Activated CD4-positive, alpha-beta T cell treated with anti-CD3 and anti-CD28 coated beads, Interleukin-2, amount 10 ng/mL, durations not matched to agents 7 days and 5 days (primary cell): ENCODE results near the gene CNPPD1. TPM values are rescaled to one million over a fixed set of nuclear protein-coding genes. Genes with fewer than 3 reads are reported as not detected.

Experiments
- CTCF ChIA-PET: fragments of 350-600 bp; sonication (Branson Sonifier 250); formaldehyde crosslinking; loops from one replicate; lab custom pipeline; 2021; ENCODE audit warnings: antibody characterized with exemption; lab: Charles Lee
- POLR2A ChIA-PET: fragments of 350-600 bp; sonication (Branson Sonifier 250); formaldehyde crosslinking; loops from one replicate; lab custom pipeline; 2021; ENCODE audit warnings: antibody characterized with exemption; lab: Charles Lee
- DNase-seq: peaks from one replicate; pipeline ENCODE4 v3.0.0-alpha.2; 2020
- H3K27ac Mint-ChIP-seq: one replicate; pipeline ENCODE4 v1.8.0; 2021; ENCODE audit warnings: mild to moderate bottlenecking, moderate library complexity, mixed read lengths
- H3K27me3 Mint-ChIP-seq: one replicate; pipeline ENCODE4 v1.8.0; 2021; ENCODE audit warnings: mixed read lengths
- H3K36me3 Mint-ChIP-seq: one replicate; pipeline ENCODE4 v1.8.0; 2021; ENCODE audit warnings: low read depth, mixed read lengths
- H3K4me1 Mint-ChIP-seq: one replicate; pipeline ENCODE4 v1.8.0; 2021; ENCODE audit warnings: mixed read lengths
- H3K4me3 Mint-ChIP-seq: one replicate; pipeline ENCODE4 v1.8.0; 2021; ENCODE audit warnings: mild to moderate bottlenecking, moderate library complexity, mixed read lengths
- H3K9me3 Mint-ChIP-seq: one replicate; pipeline ENCODE4 v1.8.0; 2021; ENCODE audit warnings: mixed read lengths
- total RNA-seq, 2 experiments: library from RNA; stranded (reverse); gene quantifications; one replicate each; pipeline ENCODE4 v1.2.3, GENCODE V29; 2021

The CNPPD1 gene
- total RNA-seq, 2 experiments from 2014 or later: 79.6 to 79.8 TPM

DNA sequence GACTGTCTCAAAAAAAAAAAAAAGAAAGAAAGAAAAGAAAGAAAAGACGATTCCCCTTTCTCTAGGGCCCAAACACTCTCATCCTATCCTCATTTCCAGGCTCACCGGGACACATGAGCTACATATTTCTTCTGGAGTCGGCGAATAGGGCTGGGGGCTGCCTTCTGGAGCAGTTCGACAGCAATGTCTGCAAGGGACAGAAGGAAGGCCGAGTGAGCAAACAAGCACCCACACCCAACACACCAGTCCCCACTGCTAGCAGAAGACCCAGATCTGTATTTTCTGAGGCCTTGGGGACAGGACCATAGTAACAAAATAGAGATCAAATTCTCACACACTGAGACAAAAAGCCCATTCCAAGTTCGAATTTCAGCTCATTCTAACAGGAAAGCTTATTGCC is 1.2 kb downstream of the CNPPD1 start:
- Mint-ChIP-seq H3K27ac (peak overlapping the region; percentile 88), H3K36me3 (peaks cover 48% of the 10 kb centered on the region), H3K9me3 (no peaks in the 10 kb centered on the region), H3K4me3 (peak overlapping the region; percentile 87), H3K27me3 (no peaks in the 10 kb centered on the region), H3K4me1 (peaks cover 56% of the 10 kb centered on the region)
- CTCF ChIA-PET: interaction anchor here (0.6 to 6.7 kb wide), 14 partner anchors 15 to 145 kb away, joined by 3 to 37 read pairs (median 5); partner anchors contain the start of genes ABCB6, DNAJB2 and NHEJ1
- no peak for DNase-seq
- POLR2A ChIA-PET: interaction anchor here (0.6 kb wide), 1 partner anchor 36 kb away, joined by 3 read pairs; no protein-coding TSS in a partner anchor

DNA sequence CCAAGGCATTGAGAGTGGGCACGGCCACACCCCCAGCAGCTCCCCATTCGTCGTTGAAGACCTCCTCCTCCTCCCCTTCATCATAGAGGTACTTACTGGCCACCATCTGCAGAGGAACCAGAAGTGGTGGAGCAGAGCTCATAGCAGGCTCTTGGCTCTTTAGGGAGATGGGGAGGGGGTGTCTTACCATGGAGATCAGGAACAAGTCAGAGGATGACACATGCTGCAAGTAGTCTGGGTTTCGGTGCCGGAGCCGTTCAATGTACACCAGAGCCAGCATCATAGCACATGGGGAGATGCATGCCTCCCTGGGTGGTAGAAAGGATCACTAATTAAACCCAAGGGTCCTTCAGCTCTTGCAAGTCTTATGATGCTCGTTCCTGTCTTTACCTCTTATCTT is 1.9 kb downstream of the CNPPD1 start:
- Mint-ChIP-seq H3K4me1 (peaks cover 49% of the 10 kb centered on the region), H3K9me3 (no peaks in the 10 kb centered on the region), H3K27ac (peak overlapping the region; percentile 26), H3K36me3 (peaks cover 43% of the 10 kb centered on the region), H3K4me3 (peak overlapping the region; percentile 87), H3K27me3 (no peaks in the 10 kb centered on the region)
- CTCF ChIA-PET: interaction anchor here (0.8 to 6.7 kb wide), 8 partner anchors 15 to 125 kb away, joined by 3 to 37 read pairs (median 4); partner anchors contain the start of gene NHEJ1
- POLR2A ChIA-PET: no interaction called here
- no peak for DNase-seq

DNA sequence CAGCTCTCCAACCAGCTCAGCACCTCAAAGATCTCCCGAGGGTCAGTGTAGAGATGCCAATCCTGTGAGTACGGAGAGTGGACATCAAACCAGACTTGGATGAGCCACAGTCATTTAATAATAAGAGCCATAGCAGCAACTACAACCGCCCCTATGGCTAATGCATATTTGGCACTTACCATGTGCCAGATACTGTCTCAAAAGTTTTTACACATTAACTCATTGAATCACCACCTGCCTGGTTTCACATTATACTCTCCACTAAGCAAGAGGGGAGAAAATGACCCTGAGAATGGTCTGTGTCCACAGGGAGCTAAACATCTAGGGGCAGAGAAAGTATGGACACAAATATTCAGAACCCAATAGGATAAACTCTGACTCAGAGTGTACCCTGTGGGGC is 2.6 kb downstream of the CNPPD1 start:
- POLR2A ChIA-PET: no interaction called here
- no peaks in the 10 kb centered on the region for H3K9me3 Mint-ChIP-seq
- H3K4me1 Mint-ChIP-seq: peaks cover 43% of the 10 kb centered on the region

DNA sequence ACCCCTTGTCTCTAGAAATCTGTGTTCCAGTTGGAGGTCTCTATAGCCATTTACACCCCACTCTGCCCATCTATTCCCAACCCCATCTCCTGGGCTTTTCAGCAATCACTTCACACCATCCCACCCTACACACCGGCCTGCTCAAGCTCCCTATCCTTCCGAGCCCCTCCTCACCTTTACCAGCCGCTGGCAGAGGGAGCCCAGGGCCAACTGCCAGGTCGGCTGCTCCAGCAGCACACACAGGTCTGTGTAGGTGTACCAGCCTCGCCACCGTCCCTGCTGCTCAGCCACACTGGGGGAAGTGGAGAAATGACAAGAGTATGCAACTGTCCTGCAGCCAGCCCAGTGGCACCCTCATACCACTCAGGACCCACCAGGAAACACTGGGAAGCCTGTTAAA is 3.5 kb downstream of the CNPPD1 start:
- H3K27ac Mint-ChIP-seq: peak overlapping the region; percentile 25
- no peaks in the 10 kb centered on the region for H3K9me3 Mint-ChIP-seq
- H3K4me3 Mint-ChIP-seq: no peak overlapping the region
- ChIA-PET POLR2A (no interaction called here), CTCF (interaction anchor here (1.9 to 6.7 kb wide), 5 partner anchors 9 to 122 kb away, joined by 6 to 37 read pairs (median 15); partner anchors contain the start of gene NHEJ1)
- H3K4me1 Mint-ChIP-seq: peaks cover 39% of the 10 kb centered on the region
- H3K27me3 Mint-ChIP-seq: no peaks in the 10 kb centered on the region
- peaks cover 39% of the 10 kb centered on the region for H3K36me3 Mint-ChIP-seq
- no peak for DNase-seq

More for the DNA sequence above, 2.6 kb downstream of the CNPPD1 start:
- Mint-ChIP-seq H3K27ac (peak overlapping the region; percentile 31), H3K27me3 (no peaks in the 10 kb centered on the region), H3K4me3 (peak overlapping the region; percentile 87), H3K36me3 (peaks cover 40% of the 10 kb centered on the region)
- CTCF ChIA-PET: interaction anchor here (1.3 to 6.7 kb wide), 5 partner anchors 14 to 121 kb away, joined by 3 to 37 read pairs (median 6); partner anchors contain the start of gene NHEJ1
- DNase-seq: no peak

DNA sequence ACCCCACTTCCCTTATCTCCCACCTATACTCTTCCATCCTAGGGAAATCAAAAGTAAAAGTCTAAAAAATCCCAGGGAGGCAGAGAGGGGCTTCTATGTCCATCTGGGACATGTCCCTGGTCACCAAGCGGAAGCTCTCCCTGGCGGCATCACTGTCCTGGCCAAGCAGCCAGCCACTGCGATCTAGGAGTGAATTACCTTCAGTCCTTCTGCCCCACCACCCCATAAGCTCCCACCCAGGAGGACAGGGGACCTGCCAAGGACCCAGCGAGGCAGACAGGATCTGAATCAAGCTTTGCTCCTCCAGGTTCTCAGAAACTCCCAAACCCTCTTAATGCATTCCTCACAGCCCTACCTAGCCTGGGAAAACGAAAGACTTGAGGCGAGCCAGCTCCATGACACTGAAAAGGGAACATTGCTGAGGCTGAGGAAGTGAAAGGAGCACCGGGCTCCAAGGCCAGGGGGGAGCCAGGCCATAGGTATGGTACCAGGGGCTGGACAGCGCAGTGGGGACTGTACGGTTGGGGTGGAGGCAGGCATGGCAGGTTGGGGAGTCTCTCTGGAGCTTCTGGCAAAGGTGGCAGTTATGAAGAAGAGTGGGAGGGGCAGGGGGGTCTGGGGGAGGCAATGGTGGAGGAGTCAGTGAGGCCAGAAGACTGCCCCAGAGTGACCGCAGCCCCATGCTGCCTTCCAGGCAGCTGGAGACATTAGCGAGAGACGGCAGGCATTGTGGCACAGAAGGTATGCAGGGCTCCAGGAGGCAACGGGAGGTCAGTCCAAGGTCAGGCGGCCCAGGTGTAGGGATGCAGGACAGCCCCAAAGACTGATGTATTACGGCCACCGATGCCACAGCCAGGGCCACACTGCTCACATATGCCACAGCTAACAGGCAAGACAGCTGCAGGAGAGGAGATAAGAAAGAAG is 4.2 kb downstream of the CNPPD1 start:
- Mint-ChIP-seq H3K27me3 (no peaks in the 10 kb centered on the region), H3K9me3 (no peaks in the 10 kb centered on the region), H3K27ac (no peak overlapping the region), H3K4me3 (no peak overlapping the region), H3K4me1 (peaks cover 36% of the 10 kb centered on the region), H3K36me3 (peaks cover 39% of the 10 kb centered on the region)
- ChIA-PET POLR2A (no interaction called here), CTCF (interaction anchor here (1.0 to 6.7 kb wide), 9 partner anchors 9 to 122 kb away, joined by 3 to 37 read pairs (median 6); partner anchors contain the start of genes GLB1L, NHEJ1 and STK16)
- no peak for DNase-seq

DNA sequence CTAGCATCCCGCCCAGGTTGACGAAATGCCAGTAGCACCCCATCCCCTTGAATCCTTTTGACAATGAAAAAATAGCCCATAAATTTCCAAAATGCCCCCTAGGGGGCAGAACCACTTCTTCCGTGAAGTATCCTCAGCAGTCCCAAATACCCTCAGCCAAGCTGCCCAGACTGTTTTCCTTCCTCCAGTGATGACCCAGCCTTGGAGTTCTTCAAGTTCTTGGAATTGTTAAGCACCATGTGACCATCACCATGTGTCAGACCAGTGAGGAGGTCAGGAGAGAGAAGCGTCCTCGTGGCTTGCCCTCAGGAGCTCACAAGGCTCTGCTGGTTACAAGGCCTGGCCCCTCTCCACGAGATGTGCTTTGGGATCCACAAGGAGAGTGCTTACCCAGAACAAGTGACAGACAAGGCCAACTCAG is 5.5 kb downstream of the CNPPD1 start:
- Mint-ChIP-seq H3K27ac (no peak overlapping the region), H3K9me3 (no peaks in the 10 kb centered on the region), H3K27me3 (no peaks in the 10 kb centered on the region), H3K4me1 (peaks cover 32% of the 10 kb centered on the region), H3K36me3 (peaks cover 41% of the 10 kb centered on the region), H3K4me3 (no peak overlapping the region)
- ChIA-PET CTCF (interaction anchor here (0.8 to 6.7 kb wide), 13 partner anchors 11 to 144 kb away, joined by 3 to 37 read pairs (median 4); partner anchors contain the start of genes GLB1L, NHEJ1, STK16 and ZFAND2B), POLR2A (no interaction called here)
- DNase-seq: peak; percentile 56

DNA sequence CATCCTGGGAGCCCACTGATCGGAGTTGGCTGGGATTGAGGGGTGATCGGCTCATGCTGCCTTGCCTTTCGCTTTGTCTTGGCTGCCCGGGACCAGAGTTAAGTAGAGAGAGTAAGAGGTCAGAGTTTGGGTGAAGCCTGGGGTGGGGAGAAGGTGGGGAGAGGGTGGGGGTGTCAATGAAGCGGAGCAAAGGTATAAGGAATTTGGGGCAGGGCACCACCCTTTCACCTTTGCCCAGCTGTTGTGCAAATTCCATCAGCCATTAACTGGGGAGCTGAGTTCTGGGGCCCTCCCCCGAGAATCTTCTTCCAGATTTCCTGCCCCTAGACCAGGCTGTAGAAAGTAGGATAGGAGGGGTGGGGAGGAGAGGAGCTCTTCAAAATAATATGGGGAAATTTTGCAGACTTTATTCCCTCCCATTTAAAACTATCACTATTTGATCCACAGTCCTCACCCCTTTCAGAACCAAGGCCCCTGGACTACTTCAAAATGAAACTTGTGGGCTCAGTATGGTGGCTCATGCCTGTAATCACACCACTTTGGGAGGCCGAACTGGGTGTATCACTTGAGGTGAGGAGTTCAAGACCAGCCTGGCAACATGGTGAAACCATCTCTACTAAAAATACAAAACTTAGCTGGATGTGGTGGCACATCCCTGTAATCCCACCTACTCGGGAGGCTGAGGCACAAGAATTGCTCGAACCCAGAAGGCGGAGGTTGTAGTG is 6.6 kb downstream of the CNPPD1 start, which contains the start of gene SLC23A3:
SLC23A3 (minus strand) TSS at position 100 of the 725 bp plus-strand sequence; CDS start at position 55, 45 bp downstream.
- Mint-ChIP-seq H3K9me3 (no peaks in the 10 kb centered on the region), H3K36me3 (peaks cover 36% of the 10 kb centered on the region), H3K4me1 (peaks cover 22% of the 10 kb centered on the region), H3K4me3 (no peak within 1 kb of the TSS), H3K27ac (no peak within 1 kb of the TSS), H3K27me3 (no peaks in the 10 kb centered on the region)
- CTCF ChIA-PET: interaction anchor here (0.8 to 2.6 kb wide), 10 partner anchors 11 to 142 kb away, joined by 3 to 16 read pairs (median 3); partner anchors contain the start of gene PTPRN
- no peak for DNase-seq
- POLR2A ChIA-PET: no interaction called here

DNA sequence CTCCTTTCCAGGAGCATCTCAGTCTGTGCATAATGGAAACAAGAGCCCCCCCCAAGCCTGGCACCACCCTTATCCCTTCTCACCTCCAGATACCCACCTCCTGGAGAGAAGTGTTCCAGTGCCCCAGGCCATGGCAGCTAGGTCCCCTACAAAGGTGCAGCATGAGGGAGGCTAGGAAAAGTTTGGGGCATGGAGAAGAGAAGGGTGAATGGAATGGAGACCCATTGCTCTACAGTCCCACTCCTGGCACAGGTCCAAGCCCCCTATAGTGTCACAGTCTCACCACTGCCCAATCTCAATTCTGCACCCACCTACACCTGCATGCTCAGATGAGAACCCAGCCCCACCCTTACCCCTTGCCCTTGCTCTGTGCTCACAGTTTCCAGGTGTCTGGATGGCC is 7.8 kb downstream of the CNPPD1 start:
- H3K4me3 Mint-ChIP-seq: no peak overlapping the region

DNA sequence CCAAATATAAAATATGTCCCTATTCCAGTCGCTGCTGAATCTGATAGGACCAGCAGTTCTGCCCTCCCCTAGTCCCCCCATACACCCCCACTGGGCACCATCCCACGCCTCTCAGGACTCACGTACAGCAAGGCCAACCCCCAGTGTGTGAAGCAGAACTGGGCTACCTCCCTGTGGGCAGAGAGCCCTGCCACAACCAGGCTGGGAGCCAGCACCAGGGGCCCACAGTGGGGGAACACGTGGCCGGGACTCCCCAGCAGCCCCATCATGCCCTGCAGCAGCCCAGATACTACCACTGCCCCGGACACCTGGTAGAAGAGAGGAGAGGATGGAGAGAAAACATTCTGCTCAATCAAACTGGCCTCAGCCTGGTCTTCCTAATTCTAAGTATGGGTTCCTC is 8.2 kb downstream of the CNPPD1 start:
- Mint-ChIP-seq H3K27me3 (no peaks in the 10 kb centered on the region), H3K27ac (no peak overlapping the region), H3K4me1 (peaks cover 9% of the 10 kb centered on the region), H3K36me3 (peaks cover 25% of the 10 kb centered on the region), H3K4me3 (no peak overlapping the region), H3K9me3 (no peaks in the 10 kb centered on the region)
- no peak for DNase-seq
- CTCF ChIA-PET: interaction anchor here (2.6 kb wide), 1 partner anchor 126 kb away, joined by 16 read pairs; no protein-coding TSS in a partner anchor
- POLR2A ChIA-PET: no interaction called here

More for the DNA sequence above, 7.8 kb downstream of the CNPPD1 start:
- Mint-ChIP-seq H3K9me3 (no peaks in the 10 kb centered on the region), H3K4me1 (peaks cover 12% of the 10 kb centered on the region), H3K36me3 (peaks cover 27% of the 10 kb centered on the region), H3K27ac (no peak overlapping the region), H3K27me3 (no peaks in the 10 kb centered on the region)
- ChIA-PET POLR2A (no interaction called here), CTCF (interaction anchor here (1.5 to 2.6 kb wide), 2 partner anchors 12 to 126 kb away, joined by 3 to 16 read pairs; no protein-coding TSS in a partner anchor)
- no peak for DNase-seq

DNA sequence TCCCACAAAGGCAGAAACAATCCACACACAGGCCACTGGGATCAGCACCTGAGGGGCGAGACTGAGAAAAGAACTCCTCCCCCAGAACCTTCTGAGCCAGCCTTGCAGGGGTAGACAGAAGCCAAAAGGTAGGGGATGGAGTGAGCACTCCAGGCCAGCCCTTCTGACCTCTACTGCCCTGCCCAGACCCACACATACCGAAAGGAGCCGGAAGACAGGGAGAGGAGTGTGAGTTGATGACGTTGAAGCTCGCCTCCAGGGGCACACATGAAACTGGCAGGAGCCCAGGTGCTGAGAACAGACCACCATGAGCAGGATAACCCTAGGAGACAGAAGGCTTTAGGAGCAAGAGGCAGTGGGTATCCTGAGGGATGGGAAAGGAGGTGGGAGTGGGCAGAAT is 8.7 kb downstream of the CNPPD1 start:
- Mint-ChIP-seq H3K4me1 (peaks cover 9% of the 10 kb centered on the region), H3K36me3 (peaks cover 21% of the 10 kb centered on the region), H3K4me3 (no peak overlapping the region), H3K9me3 (no peaks in the 10 kb centered on the region), H3K27me3 (no peaks in the 10 kb centered on the region), H3K27ac (no peak overlapping the region)
- POLR2A ChIA-PET: no interaction called here
- no peak for DNase-seq
- CTCF ChIA-PET: interaction anchor here (2.6 kb wide), 1 partner anchor 127 kb away, joined by 16 read pairs; no protein-coding TSS in a partner anchor

DNA sequence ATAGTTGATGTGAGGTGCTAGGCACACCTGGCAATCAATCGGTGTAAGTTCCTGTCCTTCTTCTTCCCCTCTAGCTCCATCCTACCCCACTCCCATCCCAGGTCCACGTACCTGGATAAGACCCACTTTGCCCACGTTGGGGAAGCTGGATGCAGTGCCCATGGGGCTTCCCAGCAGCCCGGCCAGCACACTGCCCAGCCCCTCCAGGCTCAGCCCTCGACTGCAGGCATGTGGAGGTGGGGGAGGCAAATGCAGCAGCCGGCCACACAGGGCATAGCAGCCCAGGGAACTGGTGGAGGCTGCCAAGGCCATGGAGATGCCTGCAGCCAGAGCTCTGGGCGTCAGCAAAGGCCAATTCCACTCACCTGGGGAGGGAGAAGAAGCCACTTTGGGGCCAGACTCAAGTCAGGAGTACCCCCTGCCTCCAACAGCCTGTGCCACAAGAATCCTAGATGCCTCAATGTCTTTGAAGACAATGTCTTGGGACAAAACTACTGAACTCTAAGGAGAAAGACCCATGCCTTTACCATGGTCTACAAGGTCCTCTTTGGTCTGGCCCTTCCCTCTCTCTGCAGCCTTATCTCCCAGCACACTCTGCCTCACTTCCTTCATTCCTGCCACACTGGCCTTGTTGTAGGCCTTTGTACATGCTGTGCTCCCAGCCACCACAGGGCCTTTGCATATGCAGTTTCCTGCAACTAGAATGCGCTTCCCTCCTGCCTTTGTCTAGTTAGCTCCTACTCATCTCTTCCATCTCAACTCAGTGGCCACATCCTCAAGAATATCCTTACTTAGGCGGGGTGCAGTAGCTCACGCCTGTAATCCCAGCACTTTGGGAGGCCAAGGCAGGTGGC is 11.4 kb downstream of the CNPPD1 start:
- Mint-ChIP-seq H3K9me3 (no peaks in the 10 kb centered on the region), H3K27ac (no peak overlapping the region), H3K36me3 (peaks cover 3% of the 10 kb centered on the region), H3K4me3 (no peak overlapping the region), H3K4me1 (peaks cover 10% of the 10 kb centered on the region), H3K27me3 (no peaks in the 10 kb centered on the region)
- CTCF ChIA-PET: interaction anchor here (1.1 to 2.2 kb wide), 5 partner anchors 11 to 136 kb away, joined by 3 to 10 read pairs (median 5); partner anchors contain the start of gene CNPPD1
- POLR2A ChIA-PET: no interaction called here
- no peak for DNase-seq
